ENCODE measurements around the gene SLC25A52. TPM values are rescaled to one million over a fixed set of nuclear protein-coding genes. Genes with fewer than 3 reads are reported as not detected.

The SLC25A52 gene
- total RNA-seq, 1 experiment from 2014 or later = not detected

DNA sequence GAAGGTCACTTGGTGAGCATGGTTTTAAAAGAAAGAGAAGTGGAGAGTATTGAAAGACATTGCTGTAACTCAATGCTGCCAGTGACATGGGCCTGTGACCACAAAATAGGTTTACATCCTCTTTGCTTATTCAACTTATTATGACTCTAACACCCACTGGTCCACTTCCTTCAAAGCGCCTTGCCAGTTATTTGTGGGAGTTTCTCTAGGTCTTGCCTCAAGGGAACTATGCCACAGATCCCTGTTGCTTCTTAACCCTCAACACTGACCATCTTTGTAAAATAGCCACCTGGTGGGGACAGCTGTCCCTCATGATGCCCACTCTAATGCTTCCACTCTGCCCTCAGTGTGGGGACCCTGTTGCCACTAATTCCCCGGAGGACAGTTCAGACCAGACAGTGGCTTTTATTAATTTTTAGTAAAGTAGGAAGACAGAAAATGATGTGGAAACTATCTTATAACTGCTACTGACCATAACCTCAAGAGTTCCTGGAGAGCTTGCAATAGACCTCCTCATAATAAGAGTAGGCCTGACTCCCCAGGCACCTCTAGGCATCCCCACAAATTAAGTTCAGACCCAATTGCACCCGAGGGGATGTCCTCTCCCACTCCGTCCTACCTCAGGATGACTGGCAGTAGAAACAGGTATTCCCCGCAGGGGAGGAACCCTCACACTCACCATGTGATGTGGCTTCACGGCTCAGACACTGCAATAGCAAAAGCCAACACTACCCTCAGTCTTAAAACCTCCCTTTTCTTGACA is 31.3 kb upstream of the SLC25A52 start (continued):
- TF ChIP-seq, protein P1, sequence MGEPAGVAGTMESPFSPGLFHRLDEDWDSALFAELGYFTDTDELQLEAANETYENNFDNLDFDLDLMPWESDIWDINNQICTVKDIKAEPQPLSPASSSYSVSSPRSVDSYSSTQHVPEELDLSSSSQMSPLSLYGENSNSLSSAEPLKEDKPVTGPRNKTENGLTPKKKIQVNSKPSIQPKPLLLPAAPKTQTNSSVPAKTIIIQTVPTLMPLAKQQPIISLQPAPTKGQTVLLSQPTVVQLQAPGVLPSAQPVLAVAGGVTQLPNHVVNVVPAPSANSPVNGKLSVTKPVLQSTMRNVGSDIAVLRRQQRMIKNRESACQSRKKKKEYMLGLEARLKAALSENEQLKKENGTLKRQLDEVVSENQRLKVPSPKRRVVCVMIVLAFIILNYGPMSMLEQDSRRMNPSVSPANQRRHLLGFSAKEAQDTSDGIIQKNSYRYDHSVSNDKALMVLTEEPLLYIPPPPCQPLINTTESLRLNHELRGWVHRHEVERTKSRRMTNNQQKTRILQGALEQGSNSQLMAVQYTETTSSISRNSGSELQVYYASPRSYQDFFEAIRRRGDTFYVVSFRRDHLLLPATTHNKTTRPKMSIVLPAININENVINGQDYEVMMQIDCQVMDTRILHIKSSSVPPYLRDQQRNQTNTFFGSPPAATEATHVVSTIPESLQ (CRISPR knock-in tag; IDR thresholded peaks at IDR 0.05) = no peak
- TF ChIP-seq, protein P2, sequence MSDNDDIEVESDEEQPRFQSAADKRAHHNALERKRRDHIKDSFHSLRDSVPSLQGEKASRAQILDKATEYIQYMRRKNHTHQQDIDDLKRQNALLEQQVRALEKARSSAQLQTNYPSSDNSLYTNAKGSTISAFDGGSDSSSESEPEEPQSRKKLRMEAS (CRISPR knock-in tag; IDR thresholded peaks at IDR 0.05) = no peak

DNA sequence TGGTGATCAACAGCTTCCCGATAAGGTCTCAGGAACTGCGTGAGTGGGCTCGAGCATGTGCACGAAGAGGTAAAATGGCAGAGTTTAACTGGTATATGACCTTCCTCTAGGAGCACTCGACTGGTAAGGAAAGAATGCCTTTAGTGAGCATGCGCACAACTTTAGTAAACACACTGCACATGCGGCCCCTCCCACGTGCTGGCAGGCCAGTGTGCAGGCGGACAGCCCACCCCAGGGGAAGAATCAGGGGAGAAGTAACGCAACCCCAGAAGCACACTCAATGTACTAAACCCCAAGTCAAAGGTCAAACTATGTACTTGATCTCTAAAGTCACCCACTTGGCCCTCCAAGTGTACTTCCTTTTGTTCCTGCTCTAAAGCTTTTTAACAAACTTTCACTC is 28.7 kb upstream of the SLC25A52 start:
- Mint-ChIP-seq H3K27ac (no peak overlapping the region), H3K4me3 (no peak overlapping the region), H3K4me1 (peaks cover 23% of the 10 kb centered on the region), H3K9me3 (peaks cover 8% of the 10 kb centered on the region; the same call in 1 of the 2 replicates), H3K36me3 (no peaks in the 10 kb centered on the region; the same call in 1 of the 2 replicates), H3K27me3 (ENCODE audit: low read depth) (no peaks in the 10 kb centered on the region)
- ATAC-seq (no peak), DNase-seq (ENCODE audit: low spot score) (no peak)
- CTCF ChIA-PET = no interaction called here
- TF ChIP-seq, protein P3, sequence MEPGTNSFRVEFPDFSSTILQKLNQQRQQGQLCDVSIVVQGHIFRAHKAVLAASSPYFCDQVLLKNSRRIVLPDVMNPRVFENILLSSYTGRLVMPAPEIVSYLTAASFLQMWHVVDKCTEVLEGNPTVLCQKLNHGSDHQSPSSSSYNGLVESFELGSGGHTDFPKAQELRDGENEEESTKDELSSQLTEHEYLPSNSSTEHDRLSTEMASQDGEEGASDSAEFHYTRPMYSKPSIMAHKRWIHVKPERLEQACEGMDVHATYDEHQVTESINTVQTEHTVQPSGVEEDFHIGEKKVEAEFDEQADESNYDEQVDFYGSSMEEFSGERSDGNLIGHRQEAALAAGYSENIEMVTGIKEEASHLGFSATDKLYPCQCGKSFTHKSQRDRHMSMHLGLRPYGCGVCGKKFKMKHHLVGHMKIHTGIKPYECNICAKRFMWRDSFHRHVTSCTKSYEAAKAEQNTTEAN (CRISPR knock-in tag; IDR thresholded peaks at IDR 0.05) = no peak
- TF ChIP-seq TCF7 (CRISPR knock-in tag; IDR thresholded peaks at IDR 0.05; ENCODE audit: low read depth) (no peak), OVOL2 (CRISPR knock-in tag; IDR thresholded peaks at IDR 0.05; ENCODE audit: borderline replicate concordance) (no peak), FOXK1 (CRISPR knock-in tag; IDR thresholded peaks at IDR 0.05) (no peak), ZNF219 (CRISPR knock-in tag; IDR thresholded peaks at IDR 0.05; ENCODE audit: borderline replicate concordance) (no peak)
- TF ChIP-seq, protein P4, sequence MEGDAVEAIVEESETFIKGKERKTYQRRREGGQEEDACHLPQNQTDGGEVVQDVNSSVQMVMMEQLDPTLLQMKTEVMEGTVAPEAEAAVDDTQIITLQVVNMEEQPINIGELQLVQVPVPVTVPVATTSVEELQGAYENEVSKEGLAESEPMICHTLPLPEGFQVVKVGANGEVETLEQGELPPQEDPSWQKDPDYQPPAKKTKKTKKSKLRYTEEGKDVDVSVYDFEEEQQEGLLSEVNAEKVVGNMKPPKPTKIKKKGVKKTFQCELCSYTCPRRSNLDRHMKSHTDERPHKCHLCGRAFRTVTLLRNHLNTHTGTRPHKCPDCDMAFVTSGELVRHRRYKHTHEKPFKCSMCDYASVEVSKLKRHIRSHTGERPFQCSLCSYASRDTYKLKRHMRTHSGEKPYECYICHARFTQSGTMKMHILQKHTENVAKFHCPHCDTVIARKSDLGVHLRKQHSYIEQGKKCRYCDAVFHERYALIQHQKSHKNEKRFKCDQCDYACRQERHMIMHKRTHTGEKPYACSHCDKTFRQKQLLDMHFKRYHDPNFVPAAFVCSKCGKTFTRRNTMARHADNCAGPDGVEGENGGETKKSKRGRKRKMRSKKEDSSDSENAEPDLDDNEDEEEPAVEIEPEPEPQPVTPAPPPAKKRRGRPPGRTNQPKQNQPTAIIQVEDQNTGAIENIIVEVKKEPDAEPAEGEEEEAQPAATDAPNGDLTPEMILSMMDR (IDR thresholded peaks at IDR 0.05) = no peak
- TF ChIP-seq, protein P5, sequence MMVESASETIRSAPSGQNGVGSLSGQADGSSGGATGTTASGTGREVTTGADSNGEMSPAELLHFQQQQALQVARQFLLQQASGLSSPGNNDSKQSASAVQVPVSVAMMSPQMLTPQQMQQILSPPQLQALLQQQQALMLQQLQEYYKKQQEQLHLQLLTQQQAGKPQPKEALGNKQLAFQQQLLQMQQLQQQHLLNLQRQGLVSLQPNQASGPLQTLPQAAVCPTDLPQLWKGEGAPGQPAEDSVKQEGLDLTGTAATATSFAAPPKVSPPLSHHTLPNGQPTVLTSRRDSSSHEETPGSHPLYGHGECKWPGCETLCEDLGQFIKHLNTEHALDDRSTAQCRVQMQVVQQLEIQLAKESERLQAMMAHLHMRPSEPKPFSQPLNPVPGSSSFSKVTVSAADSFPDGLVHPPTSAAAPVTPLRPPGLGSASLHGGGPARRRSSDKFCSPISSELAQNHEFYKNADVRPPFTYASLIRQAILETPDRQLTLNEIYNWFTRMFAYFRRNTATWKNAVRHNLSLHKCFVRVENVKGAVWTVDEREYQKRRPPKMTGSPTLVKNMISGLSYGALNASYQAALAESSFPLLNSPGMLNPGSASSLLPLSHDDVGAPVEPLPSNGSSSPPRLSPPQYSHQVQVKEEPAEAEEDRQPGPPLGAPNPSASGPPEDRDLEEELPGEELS (CRISPR knock-in tag; IDR thresholded peaks at IDR 0.05) = no peak
- TF ChIP-seq, protein P6, sequence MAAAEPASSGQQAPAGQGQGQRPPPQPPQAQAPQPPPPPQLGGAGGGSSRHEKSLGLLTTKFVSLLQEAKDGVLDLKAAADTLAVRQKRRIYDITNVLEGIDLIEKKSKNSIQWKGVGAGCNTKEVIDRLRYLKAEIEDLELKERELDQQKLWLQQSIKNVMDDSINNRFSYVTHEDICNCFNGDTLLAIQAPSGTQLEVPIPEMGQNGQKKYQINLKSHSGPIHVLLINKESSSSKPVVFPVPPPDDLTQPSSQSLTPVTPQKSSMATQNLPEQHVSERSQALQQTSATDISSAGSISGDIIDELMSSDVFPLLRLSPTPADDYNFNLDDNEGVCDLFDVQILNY (CRISPR knock-in tag; IDR thresholded peaks at IDR 0.05) = no peak
- POLR2A ChIA-PET = no interaction called here

DNA sequence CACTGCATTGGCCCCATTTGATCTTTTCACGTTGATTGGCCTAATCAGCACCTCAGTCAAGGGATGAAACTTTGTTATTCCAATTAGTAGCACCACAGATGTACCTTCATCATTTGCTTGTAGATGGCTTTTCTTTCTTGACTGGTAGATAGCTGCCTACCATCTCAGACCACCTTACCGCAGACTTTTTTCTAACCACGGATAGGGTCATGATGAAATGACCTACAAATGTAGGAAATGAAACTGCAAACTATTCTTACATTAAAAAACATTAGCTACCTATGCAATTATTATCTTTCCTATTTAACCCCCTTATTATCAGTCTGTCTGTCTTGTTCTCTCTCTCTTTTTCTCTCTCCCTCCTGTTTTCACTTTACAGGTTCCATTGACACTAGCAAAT is 22.4 kb upstream of the SLC25A52 start:
- Mint-ChIP-seq H3K9me3 (peaks cover 30% of the 10 kb centered on the region), H3K27ac (no peak overlapping the region), H3K36me3 (peaks cover 23% of the 10 kb centered on the region), H3K27me3 (ENCODE audit: low read depth) (peaks cover 5% of the 10 kb centered on the region; the same call in 1 of the 2 replicates), H3K4me3 (no peak overlapping the region), H3K4me1 (peaks cover 20% of the 10 kb centered on the region)
- ChIA-PET POLR2A (no interaction called here), CTCF (no interaction called here)
- no peak for DNase-seq (ENCODE audit: low spot score)
- no peak for ATAC-seq
- TF ChIP-seq ZNF423 (CRISPR knock-in tag; IDR thresholded peaks at IDR 0.05) = no peak
- TF ChIP-seq, protein P7, sequence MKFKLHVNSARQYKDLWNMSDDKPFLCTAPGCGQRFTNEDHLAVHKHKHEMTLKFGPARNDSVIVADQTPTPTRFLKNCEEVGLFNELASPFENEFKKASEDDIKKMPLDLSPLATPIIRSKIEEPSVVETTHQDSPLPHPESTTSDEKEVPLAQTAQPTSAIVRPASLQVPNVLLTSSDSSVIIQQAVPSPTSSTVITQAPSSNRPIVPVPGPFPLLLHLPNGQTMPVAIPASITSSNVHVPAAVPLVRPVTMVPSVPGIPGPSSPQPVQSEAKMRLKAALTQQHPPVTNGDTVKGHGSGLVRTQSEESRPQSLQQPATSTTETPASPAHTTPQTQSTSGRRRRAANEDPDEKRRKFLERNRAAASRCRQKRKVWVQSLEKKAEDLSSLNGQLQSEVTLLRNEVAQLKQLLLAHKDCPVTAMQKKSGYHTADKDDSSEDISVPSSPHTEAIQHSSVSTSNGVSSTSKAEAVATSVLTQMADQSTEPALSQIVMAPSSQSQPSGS (CRISPR knock-in tag; IDR thresholded peaks at IDR 0.05; ENCODE audit: borderline replicate concordance, low read depth) = no peak
- TF ChIP-seq, protein P8, sequence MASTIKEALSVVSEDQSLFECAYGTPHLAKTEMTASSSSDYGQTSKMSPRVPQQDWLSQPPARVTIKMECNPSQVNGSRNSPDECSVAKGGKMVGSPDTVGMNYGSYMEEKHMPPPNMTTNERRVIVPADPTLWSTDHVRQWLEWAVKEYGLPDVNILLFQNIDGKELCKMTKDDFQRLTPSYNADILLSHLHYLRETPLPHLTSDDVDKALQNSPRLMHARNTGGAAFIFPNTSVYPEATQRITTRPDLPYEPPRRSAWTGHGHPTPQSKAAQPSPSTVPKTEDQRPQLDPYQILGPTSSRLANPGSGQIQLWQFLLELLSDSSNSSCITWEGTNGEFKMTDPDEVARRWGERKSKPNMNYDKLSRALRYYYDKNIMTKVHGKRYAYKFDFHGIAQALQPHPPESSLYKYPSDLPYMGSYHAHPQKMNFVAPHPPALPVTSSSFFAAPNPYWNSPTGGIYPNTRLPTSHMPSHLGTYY (CRISPR knock-in tag; IDR thresholded peaks at IDR 0.05) = no peak
- no peak for TF ChIP-seq SMAD3 (CRISPR knock-in tag; IDR thresholded peaks at IDR 0.05; ENCODE audit: borderline replicate concordance)
- TF ChIP-seq TP53 (CRISPR knock-in tag; IDR thresholded peaks at IDR 0.05) = no peak
- no peak for TF ChIP-seq NFYB (CRISPR knock-in tag; conservative IDR thresholded peaks at IDR 0.05; ENCODE audit: low read depth)
- TF ChIP-seq, protein P9, sequence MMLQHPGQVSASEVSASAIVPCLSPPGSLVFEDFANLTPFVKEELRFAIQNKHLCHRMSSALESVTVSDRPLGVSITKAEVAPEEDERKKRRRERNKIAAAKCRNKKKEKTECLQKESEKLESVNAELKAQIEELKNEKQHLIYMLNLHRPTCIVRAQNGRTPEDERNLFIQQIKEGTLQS (CRISPR knock-in tag; conservative IDR thresholded peaks at IDR 0.05) = no peak
- TF ChIP-seq, protein P10, sequence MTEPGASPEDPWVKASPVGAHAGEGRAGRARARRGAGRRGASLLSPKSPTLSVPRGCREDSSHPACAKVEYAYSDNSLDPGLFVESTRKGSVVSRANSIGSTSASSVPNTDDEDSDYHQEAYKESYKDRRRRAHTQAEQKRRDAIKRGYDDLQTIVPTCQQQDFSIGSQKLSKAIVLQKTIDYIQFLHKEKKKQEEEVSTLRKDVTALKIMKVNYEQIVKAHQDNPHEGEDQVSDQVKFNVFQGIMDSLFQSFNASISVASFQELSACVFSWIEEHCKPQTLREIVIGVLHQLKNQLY (CRISPR knock-in tag; IDR thresholded peaks at IDR 0.05) = no peak

Measured in WTC11 (cell line).